COR-L47 (cell line): Measurements from ENCODE around the gene ATG2B.

ENCODE experiments used
- DNase-seq: peaks from one replicate; lab custom pipeline; 2025; lab: John Stamatoyannopoulos, UW

The ATG2B gene, protein sequence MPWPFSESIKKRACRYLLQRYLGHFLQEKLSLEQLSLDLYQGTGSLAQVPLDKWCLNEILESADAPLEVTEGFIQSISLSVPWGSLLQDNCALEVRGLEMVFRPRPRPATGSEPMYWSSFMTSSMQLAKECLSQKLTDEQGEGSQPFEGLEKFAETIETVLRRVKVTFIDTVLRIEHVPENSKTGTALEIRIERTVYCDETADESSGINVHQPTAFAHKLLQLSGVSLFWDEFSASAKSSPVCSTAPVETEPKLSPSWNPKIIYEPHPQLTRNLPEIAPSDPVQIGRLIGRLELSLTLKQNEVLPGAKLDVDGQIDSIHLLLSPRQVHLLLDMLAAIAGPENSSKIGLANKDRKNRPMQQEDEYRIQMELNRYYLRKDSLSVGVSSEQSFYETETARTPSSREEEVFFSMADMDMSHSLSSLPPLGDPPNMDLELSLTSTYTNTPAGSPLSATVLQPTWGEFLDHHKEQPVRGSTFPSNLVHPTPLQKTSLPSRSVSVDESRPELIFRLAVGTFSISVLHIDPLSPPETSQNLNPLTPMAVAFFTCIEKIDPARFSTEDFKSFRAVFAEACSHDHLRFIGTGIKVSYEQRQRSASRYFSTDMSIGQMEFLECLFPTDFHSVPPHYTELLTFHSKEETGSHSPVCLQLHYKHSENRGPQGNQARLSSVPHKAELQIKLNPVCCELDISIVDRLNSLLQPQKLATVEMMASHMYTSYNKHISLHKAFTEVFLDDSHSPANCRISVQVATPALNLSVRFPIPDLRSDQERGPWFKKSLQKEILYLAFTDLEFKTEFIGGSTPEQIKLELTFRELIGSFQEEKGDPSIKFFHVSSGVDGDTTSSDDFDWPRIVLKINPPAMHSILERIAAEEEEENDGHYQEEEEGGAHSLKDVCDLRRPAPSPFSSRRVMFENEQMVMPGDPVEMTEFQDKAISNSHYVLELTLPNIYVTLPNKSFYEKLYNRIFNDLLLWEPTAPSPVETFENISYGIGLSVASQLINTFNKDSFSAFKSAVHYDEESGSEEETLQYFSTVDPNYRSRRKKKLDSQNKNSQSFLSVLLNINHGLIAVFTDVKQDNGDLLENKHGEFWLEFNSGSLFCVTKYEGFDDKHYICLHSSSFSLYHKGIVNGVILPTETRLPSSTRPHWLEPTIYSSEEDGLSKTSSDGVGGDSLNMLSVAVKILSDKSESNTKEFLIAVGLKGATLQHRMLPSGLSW (N-terminal part only)

GRCh38 chr14:96362965-96363750 is at the start of gene ATG2B, which contains the start of gene GSKIP:
TSS of gene ATG2B (minus strand) at chr14:96363341. CDS start at chr14:96362976, 365 bp downstream.
TSS of gene GSKIP (plus strand) at chr14:96363526. CDS start at chr14:96382248, 18,722 bp downstream.
- peak; percentile 98 for DNase-seq

DNA sequence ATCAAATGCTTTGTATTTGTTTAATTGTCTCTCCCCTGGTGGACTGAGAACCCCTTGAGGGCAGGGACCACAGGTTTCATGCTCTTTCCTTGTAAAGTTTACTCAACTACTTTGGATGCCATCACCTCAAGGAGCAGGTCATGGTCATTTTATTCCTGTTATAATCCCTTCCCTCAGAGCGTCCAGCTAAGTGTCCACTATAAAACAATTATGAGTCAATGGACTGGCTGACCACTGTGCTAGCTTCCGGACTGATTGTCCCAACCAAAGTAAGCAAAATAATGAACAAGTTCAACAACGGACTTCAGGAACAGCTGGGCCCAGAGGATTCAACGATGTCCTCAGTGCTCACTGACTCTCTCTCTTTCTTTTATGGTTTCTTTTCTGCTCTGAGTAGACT is 47.0 kb upstream of the ATG2B start:
- no peak for DNase-seq

DNA sequence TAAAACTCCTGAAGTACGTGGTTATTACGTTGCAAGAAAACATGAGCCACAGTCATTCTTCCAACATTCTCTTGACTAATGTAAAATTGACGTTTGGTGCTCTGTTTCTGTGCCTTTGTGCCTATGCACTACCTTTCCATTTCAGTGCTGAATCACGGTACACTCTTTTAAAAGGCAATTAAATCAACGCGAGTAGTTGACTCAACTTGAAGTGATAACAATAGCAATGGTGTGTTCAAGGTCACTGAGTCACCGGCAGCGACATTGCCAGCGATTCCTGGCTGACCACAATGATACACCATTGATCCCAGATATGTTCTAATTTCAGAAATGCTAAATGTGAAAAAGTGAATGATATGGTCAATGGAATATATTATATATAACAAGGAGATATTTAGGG is 46.6 kb upstream of the ATG2B start:
- no peak for DNase-seq

- no peak for DNase-seq
These were observed 45.5 kb upstream of the ATG2B start for GRCh38 chr14:96408608-96409007.

DNA sequence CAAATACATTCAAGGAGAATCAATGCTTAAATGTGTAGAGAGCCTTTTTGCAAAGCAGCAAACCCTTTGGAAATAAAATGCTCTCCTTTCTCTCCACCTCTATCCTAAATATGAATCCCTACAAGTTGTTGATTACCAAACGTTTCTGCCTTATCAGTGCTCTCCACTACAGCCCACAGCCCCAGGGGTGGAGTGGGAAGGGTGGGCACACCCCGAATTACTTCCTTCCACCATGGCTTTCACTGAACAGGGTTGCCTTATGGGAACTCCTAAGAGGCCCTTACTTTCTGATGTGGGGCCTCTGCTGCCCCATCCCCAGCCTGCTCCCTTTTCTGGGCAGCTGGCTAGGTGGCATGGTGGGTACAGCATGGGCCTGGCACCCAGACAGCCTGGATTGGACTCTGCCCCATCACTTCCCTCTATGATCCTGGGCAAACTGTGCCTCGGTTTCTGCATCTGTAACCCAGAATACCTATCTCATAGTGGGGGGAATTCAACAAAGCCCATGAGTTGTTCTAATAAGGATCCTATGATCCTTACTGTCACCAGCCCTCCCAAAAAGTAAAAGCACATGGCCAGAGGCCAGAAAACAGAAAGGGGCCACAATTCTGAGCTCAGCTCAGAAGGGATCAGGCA is 44.9 kb upstream of the ATG2B start:
- no peak for DNase-seq

DNA sequence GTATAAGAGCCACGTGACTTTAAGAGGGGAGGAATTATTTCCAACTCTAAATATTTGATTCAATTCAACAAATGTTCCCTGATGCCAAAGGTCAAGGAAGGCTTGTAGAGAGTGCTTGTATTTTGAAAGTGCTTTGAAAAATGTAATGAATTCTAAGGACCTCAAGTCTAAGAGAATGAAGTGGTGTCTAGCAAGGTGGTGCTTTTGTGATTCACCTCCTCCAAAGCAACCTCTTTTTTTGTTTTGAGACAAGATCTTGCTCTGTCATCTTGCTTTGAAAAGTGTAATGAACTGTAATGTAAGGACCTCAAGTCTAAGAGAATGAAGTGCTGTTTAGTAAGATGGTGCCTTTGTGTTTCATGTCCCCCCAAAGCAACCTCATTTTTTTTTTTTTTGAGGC is 42.5 kb upstream of the ATG2B start:
- no peak for DNase-seq

DNA sequence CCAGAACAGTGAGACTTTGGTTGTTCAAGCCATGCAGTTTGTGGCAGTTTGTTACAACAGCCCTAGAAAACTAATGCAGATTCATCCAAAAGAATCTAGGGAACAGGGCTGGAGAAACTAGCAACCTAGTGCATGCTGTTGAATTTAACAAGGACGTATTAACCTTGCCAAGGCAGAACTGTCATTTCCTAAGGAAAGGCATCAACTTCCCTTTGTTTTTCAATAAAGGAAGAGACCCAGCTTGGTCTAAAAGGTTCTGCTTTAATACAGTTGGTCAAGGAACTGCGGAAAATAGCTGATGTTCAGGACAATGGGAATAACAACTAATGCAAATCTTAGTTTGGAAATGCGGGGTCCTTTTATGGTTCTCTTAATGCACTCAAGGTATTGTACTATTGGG is 40.3 kb upstream of the ATG2B start:
- DNase-seq, result no peak

- no peak for DNase-seq
These were observed 37.4 kb upstream of the ATG2B start for GRCh38 chr14:96400495-96400894.

DNA sequence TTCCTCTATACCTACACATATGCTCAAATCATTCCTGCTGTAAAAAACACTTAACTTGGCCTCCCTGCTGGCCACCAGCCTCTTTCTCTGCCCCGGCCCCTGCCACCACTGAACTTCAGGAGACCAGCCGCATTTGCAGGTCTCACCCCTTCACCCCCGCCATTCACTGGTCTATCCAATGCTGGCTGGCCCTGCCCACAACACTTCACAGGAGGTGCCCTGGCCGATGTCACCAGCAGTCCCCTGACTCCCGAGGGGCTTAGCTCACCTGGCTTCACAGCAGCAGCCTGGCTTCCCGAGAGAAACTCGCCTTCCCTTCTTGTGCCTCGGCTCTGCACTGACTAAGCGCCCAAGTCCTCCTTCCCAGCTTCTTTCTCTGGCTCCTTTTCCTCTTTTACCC is 36.3 kb upstream of the ATG2B start:
- DNase-seq, result no peak

GRCh38 chr14:96398921-96399320 is 35.8 kb upstream of the ATG2B start:
- DNase-seq, result no peak

DNA sequence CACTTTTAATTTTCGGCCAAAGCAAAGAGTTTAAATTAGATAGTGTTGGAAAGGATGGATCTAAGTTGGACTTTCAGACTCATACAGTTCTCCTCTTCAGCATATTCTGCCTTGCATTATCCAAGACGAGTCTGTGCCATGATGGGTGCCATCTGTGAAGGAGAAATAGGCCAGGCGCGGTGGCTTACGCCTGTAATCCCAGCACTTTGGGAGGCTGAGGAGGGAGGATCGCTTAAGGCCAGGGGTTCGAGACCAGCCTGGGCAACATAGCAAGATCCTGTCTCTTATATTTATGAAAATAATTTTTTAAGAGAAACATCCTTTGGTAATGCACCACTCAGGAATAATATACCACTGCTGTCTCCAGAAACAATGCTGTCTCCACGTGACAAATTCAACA is 35.3 kb upstream of the ATG2B start:
- DNase-seq, result no peak

DNA sequence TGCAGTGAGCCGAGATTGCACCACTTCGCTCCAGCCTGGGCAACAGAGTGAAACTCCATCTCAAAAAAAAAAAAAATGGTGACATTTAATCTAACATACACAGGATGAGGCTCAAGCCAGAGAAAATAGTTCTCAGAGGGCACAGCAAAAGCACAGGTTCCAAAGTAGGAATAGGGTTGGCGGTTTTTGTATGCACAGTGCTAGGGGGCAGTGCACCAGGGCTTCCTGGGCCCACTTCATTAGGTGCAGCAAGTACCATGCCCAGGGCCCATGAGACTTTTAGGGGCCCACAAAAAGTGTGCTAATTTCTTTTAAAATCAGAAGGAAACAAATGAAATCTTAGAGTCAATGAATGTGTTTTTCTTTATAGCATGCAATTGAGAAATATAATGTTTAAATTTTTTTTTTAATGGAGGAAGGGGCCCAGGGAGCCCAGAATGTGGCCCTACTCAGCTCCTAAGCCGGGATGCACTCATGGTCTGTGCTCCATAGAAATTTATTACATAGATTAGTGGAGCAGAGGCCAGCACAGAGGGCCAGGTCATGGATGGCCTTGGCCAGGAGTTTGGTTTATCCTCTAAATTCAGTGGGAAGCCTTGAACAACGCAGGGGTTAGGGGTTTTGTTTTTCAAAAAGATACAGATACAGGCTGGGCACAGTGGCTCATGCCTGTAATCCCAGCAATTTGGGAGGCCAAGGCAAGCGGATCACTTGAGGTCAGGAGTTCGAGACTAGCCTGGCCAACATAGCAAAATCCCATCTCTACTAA is 31.1 kb upstream of the ATG2B start:
- no peak for DNase-seq

GRCh38 chr14:96393071-96393691 is 30.0 kb upstream of the ATG2B start:
- DNase-seq, result no peak

- DNase-seq, result peak; percentile 98
These were observed 28.4 kb upstream of the ATG2B start for GRCh38 chr14:96391293-96392118.

DNA sequence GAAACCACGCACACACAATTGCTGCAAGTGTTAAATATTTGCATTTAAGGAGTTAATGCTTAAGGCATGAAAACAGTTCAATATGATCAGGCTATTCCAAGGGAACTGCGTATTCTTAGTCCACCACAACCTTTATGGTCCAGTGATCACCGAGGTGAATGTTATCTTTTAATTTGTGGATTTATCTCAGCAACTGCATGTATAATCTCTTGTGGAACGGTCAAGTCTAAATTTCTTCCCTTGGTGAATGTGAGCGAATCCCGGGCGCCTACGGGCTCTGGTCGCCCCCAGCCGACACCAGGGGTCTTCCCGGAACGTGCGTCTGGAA is 27.8 kb upstream of the ATG2B start:
- DNase-seq, result no peak

GRCh38 chr14:96385385-96385784 is 22.2 kb upstream of the ATG2B start:
- no peak for DNase-seq

- DNase-seq, result no peak
These were observed 21.6 kb upstream of the ATG2B start for GRCh38 chr14:96384740-96385139.

- DNase-seq, result no peak
These were observed 20.9 kb upstream of the ATG2B start for GRCh38 chr14:96384053-96384452.

DNA sequence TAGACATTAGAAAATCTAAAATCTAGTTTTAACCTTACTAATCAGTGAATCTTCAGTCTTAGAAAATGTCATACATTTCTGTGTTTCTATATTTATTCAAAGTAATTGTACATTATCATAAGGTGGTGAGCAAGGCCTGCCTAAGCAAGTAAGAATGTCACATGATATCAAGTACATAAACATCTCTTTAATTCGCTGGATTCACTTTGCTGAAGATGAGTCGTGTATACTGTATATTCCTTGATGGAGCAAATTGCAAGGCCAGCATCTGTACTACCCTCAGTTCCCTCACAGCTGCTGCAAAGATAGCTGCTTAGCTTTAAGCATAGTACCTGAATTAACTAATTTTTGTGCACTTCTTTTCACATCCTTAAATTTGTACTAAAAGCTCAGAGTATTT is 20.3 kb upstream of the ATG2B start:
- DNase-seq, result no peak
